GM19395 (cell line): Measurements from ENCODE around the gene PCYOX1L.

ENCODE experiments used
- ATAC-seq: cut with Tn5 transposase; IDR thresholded peaks from one replicate; pipeline ENCODE4 v1.9.1; 2021; ENCODE audit warnings: mild to moderate bottlenecking, moderate library complexity; ENCODE audit not compliant: unreplicated experiment

PCYOX1L gene

GRCh38 chr5:149357370-149358293 lies at the start of gene PCYOX1L:
Gene PCYOX1L (plus strand): TSS chr5:149358046. CDS start chr5:149358069, 23 bp downstream.
- peak; percentile 99 for ATAC-seq

GRCh38 chr5:149309354-149309753 lies 48.5 kb upstream of the PCYOX1L start:
- no peak for ATAC-seq

GRCh38 chr5:149310488-149310887 lies 47.4 kb upstream of the PCYOX1L start:
- ATAC-seq: no peak

GRCh38 chr5:149310947-149311658 lies 46.7 kb upstream of the PCYOX1L start:
- no peak for ATAC-seq

- ATAC-seq: no peak
Observed at GRCh38 chr5:149313151-149313841, 44.5 kb upstream of the PCYOX1L start.

- no peak for ATAC-seq
Observed at GRCh38 chr5:149314571-149315111, 43.2 kb upstream of the PCYOX1L start.

- no peak for ATAC-seq
Observed at GRCh38 chr5:149315753-149316152, 42.1 kb upstream of the PCYOX1L start.

GRCh38 chr5:149317281-149318048 lies 40.4 kb upstream of the PCYOX1L start:
- ATAC-seq: peak; percentile 84

- no peak for ATAC-seq
Observed at GRCh38 chr5:149319174-149319573, 38.7 kb upstream of the PCYOX1L start.

GRCh38 chr5:149320791-149321330 lies 37.0 kb upstream of the PCYOX1L start:
- ATAC-seq: no peak

GRCh38 chr5:149322518-149322917 lies 35.3 kb upstream of the PCYOX1L start:
- ATAC-seq: no peak

- no peak for ATAC-seq
Observed at GRCh38 chr5:149323210-149323609, 34.6 kb upstream of the PCYOX1L start.

GRCh38 chr5:149323621-149324205 lies 34.1 kb upstream of the PCYOX1L start:
- no peak for ATAC-seq

GRCh38 chr5:149324641-149325040 lies 33.2 kb upstream of the PCYOX1L start:
- ATAC-seq: no peak

- ATAC-seq: no peak
Observed at GRCh38 chr5:149325166-149325735, 32.6 kb upstream of the PCYOX1L start.

- no peak for ATAC-seq
Observed at GRCh38 chr5:149325894-149326293, 32.0 kb upstream of the PCYOX1L start.

GRCh38 chr5:149326611-149327010 lies 31.2 kb upstream of the PCYOX1L start:
- ATAC-seq: no peak

- ATAC-seq: no peak
Observed at GRCh38 chr5:149328177-149328576, 29.7 kb upstream of the PCYOX1L start.

- ATAC-seq: no peak
Observed at GRCh38 chr5:149333711-149334443, 24.0 kb upstream of the PCYOX1L start.
